OCI-LY3 (cell line): ENCODE data around the gene GHR.

Source experiments
- EZH2phosphoT487 ChIP-seq: fragments of 200-600 bp; shearing (Covaris generic); IDR thresholded peaks from 2 replicates; pipeline ENCODE4 v1.6.1; 2018; ENCODE audit warnings: antibody characterized with exemption, mixed run types, low read depth
- TF ChIP-seq, protein P1 (sequence below): fragments of 200-600, 300-600 bp; sonication (generic); IDR thresholded peaks from 2 replicates; pipeline ENCODE4 v1.5.1; 2014; ENCODE audit warnings: antibody characterized with exemption, low read length, low read depth

DNA sequence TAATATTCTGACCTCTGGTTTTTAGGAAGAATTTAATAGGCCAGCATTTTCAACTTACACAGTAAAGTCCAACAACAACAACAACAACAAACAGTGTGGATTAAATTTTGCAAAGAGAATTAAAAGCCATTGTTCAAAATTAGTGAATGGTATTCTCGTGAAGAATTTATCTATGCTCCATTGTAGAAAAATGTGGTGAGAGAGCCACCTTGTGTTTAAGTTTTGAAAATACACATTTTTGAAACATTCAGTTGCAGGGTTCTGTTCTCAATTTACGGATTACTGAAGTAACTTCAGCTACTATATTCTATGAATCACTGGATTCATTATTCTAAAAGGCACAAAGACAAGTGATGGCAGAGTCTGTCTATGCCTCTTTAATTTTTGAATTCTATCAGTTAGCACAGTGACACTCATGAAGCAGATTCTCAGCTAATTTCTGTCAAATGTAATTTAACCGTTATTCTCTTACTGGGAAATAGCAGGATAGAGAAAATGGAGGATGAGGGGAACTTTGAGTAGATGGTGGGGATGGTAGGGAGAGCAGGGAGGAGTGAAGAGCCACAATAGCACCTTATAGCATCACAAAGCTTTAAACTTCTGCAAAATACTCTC is 344.4 kb downstream of the GHR start:
- TF ChIP-seq, protein P1, sequence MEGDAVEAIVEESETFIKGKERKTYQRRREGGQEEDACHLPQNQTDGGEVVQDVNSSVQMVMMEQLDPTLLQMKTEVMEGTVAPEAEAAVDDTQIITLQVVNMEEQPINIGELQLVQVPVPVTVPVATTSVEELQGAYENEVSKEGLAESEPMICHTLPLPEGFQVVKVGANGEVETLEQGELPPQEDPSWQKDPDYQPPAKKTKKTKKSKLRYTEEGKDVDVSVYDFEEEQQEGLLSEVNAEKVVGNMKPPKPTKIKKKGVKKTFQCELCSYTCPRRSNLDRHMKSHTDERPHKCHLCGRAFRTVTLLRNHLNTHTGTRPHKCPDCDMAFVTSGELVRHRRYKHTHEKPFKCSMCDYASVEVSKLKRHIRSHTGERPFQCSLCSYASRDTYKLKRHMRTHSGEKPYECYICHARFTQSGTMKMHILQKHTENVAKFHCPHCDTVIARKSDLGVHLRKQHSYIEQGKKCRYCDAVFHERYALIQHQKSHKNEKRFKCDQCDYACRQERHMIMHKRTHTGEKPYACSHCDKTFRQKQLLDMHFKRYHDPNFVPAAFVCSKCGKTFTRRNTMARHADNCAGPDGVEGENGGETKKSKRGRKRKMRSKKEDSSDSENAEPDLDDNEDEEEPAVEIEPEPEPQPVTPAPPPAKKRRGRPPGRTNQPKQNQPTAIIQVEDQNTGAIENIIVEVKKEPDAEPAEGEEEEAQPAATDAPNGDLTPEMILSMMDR = peak; percentile 50
- TF ChIP-seq EZH2phosphoT487 = no peak
